ENCODE measurements around the gene C6orf47.
A peak's percentile ranks its signal among the peaks of the same experiment; 100 is the strongest.

C6orf47 gene

GRCh38 chr6:31662124-31662723 is 1.6 kb upstream of the C6orf47 start:
- Histone ChIP-seq H4K20me1 (ENCODE audit: insufficient read depth, low read length) (no peaks in the 10 kb centered on the region), H3K36me3 (replicated peaks; ENCODE audit: low read depth, low read length) (peaks cover 17% of the 10 kb centered on the region), H3K9ac (ENCODE audit: low read length) (no peak overlapping the region), H3K4me3 (ENCODE audit: low read length) (no peak overlapping the region), H3K79me2 (ENCODE audit: low read length) (peaks cover 51% of the 10 kb centered on the region), H2AFZ (ENCODE audit: low read depth, low read length) (no peak overlapping the region), H3K27me3 (ENCODE audit: low read depth, low read length) (no peaks in the 10 kb centered on the region), H3K27ac (ENCODE audit: low read length) (0 out of 2 replicates have a peak overlapping the region, but pooled peaks have one; percentile 18), H3K4me1 (ENCODE audit: low read length) (peaks cover 37% of the 10 kb centered on the region), H3K4me2 (ENCODE audit: low read length) (no peak overlapping the region), H3K9me3 (ENCODE audit: insufficient read depth, low read length) (peaks cover 3% of the 10 kb centered on the region; the same call in 1 of the 2 replicates)
- TF ChIP-seq EZH2phosphoT487 (IDR thresholded peaks at IDR 0.05; ENCODE audit: low read depth), result no peak
- TF ChIP-seq, protein P1, sequence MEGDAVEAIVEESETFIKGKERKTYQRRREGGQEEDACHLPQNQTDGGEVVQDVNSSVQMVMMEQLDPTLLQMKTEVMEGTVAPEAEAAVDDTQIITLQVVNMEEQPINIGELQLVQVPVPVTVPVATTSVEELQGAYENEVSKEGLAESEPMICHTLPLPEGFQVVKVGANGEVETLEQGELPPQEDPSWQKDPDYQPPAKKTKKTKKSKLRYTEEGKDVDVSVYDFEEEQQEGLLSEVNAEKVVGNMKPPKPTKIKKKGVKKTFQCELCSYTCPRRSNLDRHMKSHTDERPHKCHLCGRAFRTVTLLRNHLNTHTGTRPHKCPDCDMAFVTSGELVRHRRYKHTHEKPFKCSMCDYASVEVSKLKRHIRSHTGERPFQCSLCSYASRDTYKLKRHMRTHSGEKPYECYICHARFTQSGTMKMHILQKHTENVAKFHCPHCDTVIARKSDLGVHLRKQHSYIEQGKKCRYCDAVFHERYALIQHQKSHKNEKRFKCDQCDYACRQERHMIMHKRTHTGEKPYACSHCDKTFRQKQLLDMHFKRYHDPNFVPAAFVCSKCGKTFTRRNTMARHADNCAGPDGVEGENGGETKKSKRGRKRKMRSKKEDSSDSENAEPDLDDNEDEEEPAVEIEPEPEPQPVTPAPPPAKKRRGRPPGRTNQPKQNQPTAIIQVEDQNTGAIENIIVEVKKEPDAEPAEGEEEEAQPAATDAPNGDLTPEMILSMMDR (IDR thresholded peaks at IDR 0.05; ENCODE audit: low read depth, low read length), result no peak

- H3K4me2 ChIP-seq (ENCODE audit: low read length), result peak overlapping the region; percentile 100
- H3K27me3 ChIP-seq (ENCODE audit: low read depth, low read length), result no peaks in the 10 kb centered on the region
- H3K4me3 ChIP-seq (ENCODE audit: low read length), result peak overlapping the region; percentile 100
- H3K9me3 ChIP-seq (ENCODE audit: insufficient read depth, low read length), result peaks cover 3% of the 10 kb centered on the region; the same call in 1 of the 2 replicates
- TF ChIP-seq EZH2phosphoT487 (IDR thresholded peaks at IDR 0.05; ENCODE audit: low read depth), result no peak
- TF ChIP-seq, protein P1 (IDR thresholded peaks at IDR 0.05; ENCODE audit: low read depth, low read length), result no peak
- H3K27ac ChIP-seq (ENCODE audit: low read length), result peak overlapping the region; percentile 48
- peak overlapping the region; percentile 99 for H3K9ac ChIP-seq (ENCODE audit: low read length)
- H3K36me3 ChIP-seq (replicated peaks; ENCODE audit: low read depth, low read length), result peaks cover 17% of the 10 kb centered on the region
- peaks cover 33% of the 10 kb centered on the region for H3K4me1 ChIP-seq (ENCODE audit: low read length)
- no peaks in the 10 kb centered on the region for H4K20me1 ChIP-seq (ENCODE audit: insufficient read depth, low read length)
- H3K79me2 ChIP-seq (ENCODE audit: low read length), result peaks cover 45% of the 10 kb centered on the region
- H2AFZ ChIP-seq (ENCODE audit: low read depth, low read length), result no peak overlapping the region
These were observed 915 bp upstream of the C6orf47 start for GRCh38 chr6:31661262-31662123.

- Histone ChIP-seq H3K36me3 (replicated peaks; ENCODE audit: low read depth, low read length) (peaks cover 17% of the 10 kb centered on the region), H3K27me3 (ENCODE audit: low read depth, low read length) (no peaks in the 10 kb centered on the region), H3K9me3 (ENCODE audit: insufficient read depth, low read length) (no peaks in the 10 kb centered on the region), H3K27ac (ENCODE audit: low read length) (peak overlapping the region; percentile 71), H3K9ac (ENCODE audit: low read length) (peak overlapping the region; percentile 99), H3K4me2 (ENCODE audit: low read length) (peak overlapping the region; percentile 100), H4K20me1 (ENCODE audit: insufficient read depth, low read length) (no peaks in the 10 kb centered on the region), H3K79me2 (ENCODE audit: low read length) (peaks cover 34% of the 10 kb centered on the region), H2AFZ (ENCODE audit: low read depth, low read length) (no peak overlapping the region), H3K4me3 (ENCODE audit: low read length) (peak overlapping the region; percentile 100), H3K4me1 (ENCODE audit: low read length) (peaks cover 33% of the 10 kb centered on the region)
- TF ChIP-seq EZH2phosphoT487 (IDR thresholded peaks at IDR 0.05; ENCODE audit: low read depth), result no peak
- TF ChIP-seq, protein P1 (IDR thresholded peaks at IDR 0.05; ENCODE audit: low read depth, low read length), result no peak
These were observed 763 bp downstream of the C6orf47 start for GRCh38 chr6:31659649-31660380.
